Kidney (tissue), 14 donors: Measurements from ENCODE around the gene HNRNPR. TPM values are rescaled to one million over a fixed set of nuclear protein-coding genes. Genes with fewer than 3 reads are reported as not detected.

Experiments
- DNase-seq, 5 donors: peaks; one replicate each; pipeline ENCODE4 v3.0.0-alpha.2; 2013 to 2020
- FAIRE-seq: peaks from 2 replicates; lab custom pipeline; 2012; peaks lifted over from hg19 to GRCh38; lab: Jason Lieb, UNC
- H3K27ac ChIP-seq, 2 donors: one replicate each; pipeline ENCODE4 v1.7.0; 2013; ENCODE audit warnings: low read depth in 2 of 2, low read length in 2 of 2, inconsistent platforms in 1 of 2
- H3K27me3 ChIP-seq: one replicate; pipeline ENCODE4 v1.7.1; 2013; ENCODE audit warnings: low read length, inconsistent platforms; ENCODE audit not compliant: control insufficient read depth, insufficient read depth
- H3K36me3 ChIP-seq, 3 donors: one replicate each; pipeline versions ENCODE4 v1.7.0 to v1.7.1; 2013; ENCODE audit warnings: low read length in 3 of 3, control low read depth in 1 of 3, inconsistent platforms in 1 of 3; ENCODE audit not compliant: insufficient read depth in 3 of 3, control insufficient read depth in 2 of 3
- H3K4me1 ChIP-seq, 3 donors: one replicate each; pipeline versions ENCODE4 v1.7.0 to v1.7.1; 2013; ENCODE audit warnings: low read length in 3 of 3, inconsistent platforms in 1 of 3, low read depth in 1 of 3; ENCODE audit not compliant: control insufficient read depth in 2 of 3, insufficient read depth in 2 of 3
- H3K4me3 ChIP-seq, 3 donors: one replicate each; pipeline versions ENCODE4 v1.7.0 to v1.8.1; 2013; ENCODE audit warnings: low read length in 3 of 3, control low read depth in 1 of 3, inconsistent platforms in 1 of 3
- H3K9ac ChIP-seq, 3 donors: one replicate each; pipeline versions ENCODE4 v1.7.0 to v1.7.1; 2013; ENCODE audit warnings: low read length in 3 of 3, control low read depth in 1 of 3, inconsistent platforms in 1 of 3
- H3K9me3 ChIP-seq, 3 donors: one replicate each; pipeline versions ENCODE4 v1.7.0 to v1.7.1; 2013; ENCODE audit warnings: low read length in 3 of 3, control low read depth in 1 of 3, inconsistent platforms in 1 of 3; ENCODE audit not compliant: control insufficient read depth in 2 of 3, insufficient read depth in 1 of 3
- intact Hi-C: fragments of 100-400 bp; cut with DNase I; formaldehyde crosslinking; loops from one replicate; pipeline ENCODE4 v1.11.1; 2022
- polyA plus RNA-seq: library from polyadenylated mRNA; stranded (reverse); fragments of 350-450 nt; fragmentation: Illumina TruSeq; extraction: RNeasy Lipid Tissue Mini Kit (QIAGEN cat#74804); gene quantifications from one replicate; pipeline ENCODE4 v1.2.3, GENCODE V29; 2014; ENCODE audit warnings: low read depth, low replicate concordance; ENCODE audit not compliant: insufficient read depth
- total RNA-seq: library from RNA; stranded (reverse); fragmentation: NEBNext Ultra II Directional; extraction: Animal tissue kit (Norgen Biotek cat#: 25700); gene quantifications from one replicate; pipeline ENCODE4 v1.2.1, GENCODE V29; 2021
- TF ChIP-seq, protein P1 (sequence below): IDR thresholded peaks from 3 replicates; pipeline ENCODE4 v1.5.1; 2012; ENCODE audit warnings: mild to moderate bottlenecking, moderate library complexity, borderline replicate concordance; ENCODE audit not compliant: insufficient read depth; ENCODE audit errors: extremely low read depth
- donor health status: control.
- donor health status: control.
- donor health status: control.
- donor health status: control.
- donor health status: control.
- donor health status: DM: yes; HTN: yes; CAD: no.
- donor health status: Normal renal cell carcinoma (clear cell type).

Gene HNRNPR
- total and polyA plus RNA-seq, 2 donors from 2014 or later, result 45.3 to 126 TPM

DNA sequence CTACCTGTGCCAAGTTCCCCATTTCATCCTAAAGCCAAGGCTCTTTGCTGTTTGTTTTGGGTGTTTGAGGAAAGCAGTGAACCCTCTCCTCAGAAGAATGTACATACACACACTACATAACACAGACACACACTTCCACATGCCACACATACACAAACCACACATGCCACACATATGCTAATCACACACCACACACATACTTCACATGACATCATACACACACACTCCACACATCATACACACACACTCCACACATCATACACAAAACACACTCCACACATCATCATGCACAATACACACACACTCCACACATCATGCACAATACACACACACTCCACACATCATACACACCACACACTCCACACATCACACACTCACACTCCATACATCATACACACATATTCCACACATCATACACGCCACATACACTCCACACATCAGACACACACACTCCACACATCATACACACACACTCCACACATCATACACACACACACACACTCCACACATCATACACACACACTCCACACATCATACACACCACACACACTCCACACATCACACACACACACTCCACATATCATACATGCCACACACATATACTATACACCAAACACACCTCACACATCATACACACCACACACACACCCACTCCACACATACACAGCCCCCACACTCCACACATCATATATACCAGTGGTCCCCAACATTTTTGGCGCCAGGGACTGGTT is 48.2 kb upstream of the HNRNPR start:
- H3K9ac ChIP-seq, result no peak overlapping the region
- TF ChIP-seq, protein P1, sequence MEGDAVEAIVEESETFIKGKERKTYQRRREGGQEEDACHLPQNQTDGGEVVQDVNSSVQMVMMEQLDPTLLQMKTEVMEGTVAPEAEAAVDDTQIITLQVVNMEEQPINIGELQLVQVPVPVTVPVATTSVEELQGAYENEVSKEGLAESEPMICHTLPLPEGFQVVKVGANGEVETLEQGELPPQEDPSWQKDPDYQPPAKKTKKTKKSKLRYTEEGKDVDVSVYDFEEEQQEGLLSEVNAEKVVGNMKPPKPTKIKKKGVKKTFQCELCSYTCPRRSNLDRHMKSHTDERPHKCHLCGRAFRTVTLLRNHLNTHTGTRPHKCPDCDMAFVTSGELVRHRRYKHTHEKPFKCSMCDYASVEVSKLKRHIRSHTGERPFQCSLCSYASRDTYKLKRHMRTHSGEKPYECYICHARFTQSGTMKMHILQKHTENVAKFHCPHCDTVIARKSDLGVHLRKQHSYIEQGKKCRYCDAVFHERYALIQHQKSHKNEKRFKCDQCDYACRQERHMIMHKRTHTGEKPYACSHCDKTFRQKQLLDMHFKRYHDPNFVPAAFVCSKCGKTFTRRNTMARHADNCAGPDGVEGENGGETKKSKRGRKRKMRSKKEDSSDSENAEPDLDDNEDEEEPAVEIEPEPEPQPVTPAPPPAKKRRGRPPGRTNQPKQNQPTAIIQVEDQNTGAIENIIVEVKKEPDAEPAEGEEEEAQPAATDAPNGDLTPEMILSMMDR, result no peak

DNA sequence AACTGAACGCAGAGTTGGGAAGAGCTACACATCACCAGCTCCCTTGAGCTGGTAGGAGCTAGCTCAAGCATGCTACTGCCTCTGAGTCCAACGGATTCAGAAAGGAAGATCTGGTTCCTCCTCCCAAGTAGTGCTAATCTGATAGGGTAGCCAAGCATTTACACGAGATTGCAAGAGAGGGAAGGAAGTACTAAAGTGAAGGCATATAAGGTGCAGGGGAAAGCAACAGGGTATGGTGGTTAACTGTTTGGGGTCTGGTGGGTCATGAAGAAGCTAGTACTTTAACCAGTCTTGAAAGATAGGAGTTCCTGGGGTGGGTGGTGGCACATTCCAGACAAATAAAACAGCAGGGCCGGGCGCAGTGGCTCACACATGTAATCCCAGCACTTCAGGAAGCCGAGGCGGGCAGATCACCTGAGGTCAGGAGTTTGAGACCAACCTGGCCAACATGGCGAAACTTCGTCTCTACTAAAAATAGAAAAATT is 45.8 kb upstream of the HNRNPR start:
- Histone ChIP-seq H3K4me3 (no peak overlapping the region), H3K36me3 (peaks cover 4 to 13% (median 9%) of the 10 kb centered on the region in 3 donors), H3K9me3 (peaks cover 0 to 4% (median 0%) of the 10 kb centered on the region in 3 donors), H3K4me1 (no peaks in the 10 kb centered on the region), H3K27ac (no peak overlapping the region), H3K9ac (no peak overlapping the region), H3K27me3 (no peaks in the 10 kb centered on the region)
- FAIRE-seq (no peak), DNase-seq (no peak)
- intact Hi-C loops, result no loop called here
- TF ChIP-seq, protein P1, result no peak

More for the DNA sequence above, 48.2 kb upstream of the HNRNPR start:
- H3K9me3 ChIP-seq, result peaks cover 0 to 4% (median 0%) of the 10 kb centered on the region in 3 donors
- H3K27me3 ChIP-seq, result no peaks in the 10 kb centered on the region
- DNase-seq (no peak), FAIRE-seq (peak; percentile 66)
- H3K4me3 ChIP-seq, result no peak overlapping the region
- H3K36me3 ChIP-seq, result peaks cover 4 to 17% (median 7%) of the 10 kb centered on the region in 3 donors
- intact Hi-C loops, result no loop called here
- peaks cover 0 to 3% (median 0%) of the 10 kb centered on the region in 3 donors for H3K4me1 ChIP-seq
- H3K27ac ChIP-seq, result no peak overlapping the region

DNA sequence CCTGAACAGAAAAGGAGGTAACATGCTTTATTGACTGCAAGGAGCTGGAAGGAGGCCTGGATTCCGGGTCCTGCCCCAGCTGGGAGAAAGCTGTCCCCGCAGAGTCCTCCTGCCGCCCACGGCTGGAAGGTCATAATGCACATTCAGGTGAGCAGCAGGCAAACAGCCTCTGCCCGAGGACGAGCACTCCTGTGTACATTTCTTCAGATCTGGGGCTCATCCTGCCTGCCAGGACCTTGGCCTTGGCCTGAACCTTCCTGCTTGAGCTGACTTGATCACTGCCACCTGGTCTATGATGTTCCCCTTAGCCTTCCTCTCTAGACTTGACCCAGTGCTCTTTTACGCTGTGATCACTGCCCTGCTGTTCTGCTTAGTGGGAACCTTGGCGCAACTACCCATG is 43.4 kb upstream of the HNRNPR start:
- peaks cover 4 to 10% (median 8%) of the 10 kb centered on the region in 3 donors for H3K36me3 ChIP-seq
- H3K9me3 ChIP-seq, result peaks cover 0 to 4% (median 0%) of the 10 kb centered on the region in 3 donors
- no peak overlapping the region for H3K4me3 ChIP-seq
- DNase-seq (no peak), FAIRE-seq (no peak)
- no peaks in the 10 kb centered on the region for H3K27me3 ChIP-seq
- peaks cover 0 to 2% (median 0%) of the 10 kb centered on the region in 3 donors for H3K4me1 ChIP-seq
- TF ChIP-seq, protein P1, result no peak
- intact Hi-C loops, result no loop called here
- H3K9ac ChIP-seq, result no peak overlapping the region
- H3K27ac ChIP-seq, result no peak overlapping the region
